ENCODE data around the gene RSBN1L. TPM values are rescaled to one million over a fixed set of nuclear protein-coding genes. Genes with fewer than 3 reads are reported as not detected.
"Not testable (repeated sequence)": the region's sequence is repeated elsewhere in the genome, so short reads cannot be mapped to it uniquely, and the experiment has no call there.

The RSBN1L gene
- total and polyA plus RNA-seq, 2 of the 8 experiments (the other 6 are each of a cell fraction or from before 2014, with no cell fraction given): 4.1 to 22.1 TPM

DNA sequence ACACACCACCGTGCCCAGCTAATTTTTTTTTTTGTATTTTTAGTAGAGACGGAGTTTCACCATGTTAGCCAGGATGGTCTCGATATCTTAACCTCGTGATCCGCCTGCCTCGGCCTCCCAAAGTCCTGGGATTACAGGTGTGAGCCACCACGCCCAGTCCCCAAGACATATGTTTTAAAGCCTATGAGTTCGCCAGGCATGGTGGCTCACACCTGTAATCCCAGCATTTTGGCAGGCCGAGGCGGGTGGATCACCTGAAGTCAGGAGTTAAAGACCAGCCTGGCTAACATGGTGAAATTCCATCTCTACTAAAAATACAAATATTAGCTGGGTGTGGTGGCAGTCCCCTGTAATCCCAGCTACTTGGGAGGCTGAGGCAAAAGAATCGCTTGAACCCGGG is 43.4 kb upstream of the RSBN1L start:
- not testable (repeated sequence) for H4K8ac ChIP-seq (ENCODE audit: extremely low read depth, insufficient read depth, low read length); H3K9ac ChIP-seq (replicated peaks in 1 of 4; ENCODE audit: extremely low read depth in 1 of 4, low read depth in 3 of 4, low read length in 3 of 4); H3K79me2 ChIP-seq (ENCODE audit: control insufficient read depth in 1 of 2, insufficient read depth in 2 of 2, low read length in 2 of 2); H2BK15ac ChIP-seq (ENCODE audit: low read length); H2BK12ac ChIP-seq (ENCODE audit: low read depth, low read length); H4K5ac ChIP-seq (ENCODE audit: insufficient read length, low read depth, low read length); H3K9me3 ChIP-seq (ENCODE audit: insufficient read depth in 2 of 2, low read depth in 1 of 2, low read length in 1 of 2); H3K4me1 ChIP-seq (replicated peaks in 1 of 4; ENCODE audit: control insufficient read depth in 3 of 4, insufficient read depth in 4 of 4, low read length in 3 of 4); H3K79me1 ChIP-seq (ENCODE audit: low read depth, low read length); H3K14ac ChIP-seq (ENCODE audit: insufficient read length); H4K91ac ChIP-seq (replicated peaks; ENCODE audit: insufficient read length, low read length); H4K20me1 ChIP-seq (replicated peaks in 1 of 2; ENCODE audit: control insufficient read depth in 1 of 2, insufficient read depth in 2 of 2, low read length in 2 of 2); DNase-seq (ENCODE audit: low read depth in 1 of 2, low spot score in 2 of 2); H2AK5ac ChIP-seq (ENCODE audit: low read depth, low read length); H3K27me3 ChIP-seq (replicated peaks in 1 of 4; ENCODE audit: control insufficient read depth in 3 of 4, extremely low read depth in 1 of 4, insufficient read depth in 3 of 4, low read length in 3 of 4); H2AFZ ChIP-seq (ENCODE audit: low read length); H3K23me2 ChIP-seq (ENCODE audit: low read depth, low read length); H2BK120ac ChIP-seq (replicated peaks; ENCODE audit: low read depth, low read length); H3K4me2 ChIP-seq (ENCODE audit: insufficient read depth in 1 of 2, low read depth in 2 of 2, low read length in 2 of 2); H3K23ac ChIP-seq (ENCODE audit: insufficient read length); FAIRE-seq; H2BK20ac ChIP-seq (ENCODE audit: low read length); H3K27ac ChIP-seq (ENCODE audit: low read depth, low read length); H2BK5ac ChIP-seq (ENCODE audit: low read depth, low read length); H3K18ac ChIP-seq (ENCODE audit: extremely low read depth, low read length); H3K4me3 ChIP-seq (ENCODE audit: extremely low read depth in 1 of 4, insufficient read depth in 2 of 4, low read depth in 3 of 4, low read length in 4 of 4); H3K4ac ChIP-seq (replicated peaks; ENCODE audit: insufficient read length, low read depth, low read length); H3K56ac ChIP-seq (replicated peaks; ENCODE audit: insufficient read length, low read depth, low read length)
- ChIA-PET POLR2A (ENCODE audit: partially characterized antibody) (interaction anchor here (1.1 kb wide), 1 partner anchor 90 kb away, joined by 3 read pairs; no protein-coding TSS in a partner anchor), CTCF (ENCODE audit: partially characterized antibody) (interaction anchor here (1.0 to 4.7 kb wide), 12 partner anchors 8 to 261 kb away, joined by 3 to 42 read pairs (median 6); no protein-coding TSS in a partner anchor)
- peaks cover 0 to 25% (median 5%) of the 10 kb centered on the region in 4 experiments; a peak in 5 of 8 replicates for H3K36me3 ChIP-seq (ENCODE audit: control insufficient read depth in 2 of 4, insufficient read depth in 4 of 4, low read length in 3 of 4)
- WGBS, 2 experiments (ENCODE audit: extremely low coverage in 1 of 2, insufficient coverage in 1 of 2, insufficient read length in 1 of 2, insufficient replicate concordance in 2 of 2, low coverage in 1 of 2, low lambda C conversion rate in 2 of 2, missing lambda C conversion rate in 1 of 2): 98% methylated on average over 12 of the region's 12 CpGs; no CpG with 5 or more reads in 1 of the 2 experiments

Data from H1 (cell line).